GM21381 (cell line): Measurements from ENCODE around the gene ARHGDIG.

ENCODE experiments used
- ATAC-seq: cut with Tn5 transposase; IDR thresholded peaks from one replicate; pipeline ENCODE4 v1.9.1; 2021; ENCODE audit warnings: mild to moderate bottlenecking, moderate library complexity; ENCODE audit not compliant: unreplicated experiment

Gene ARHGDIG

GRCh38 chr16:279531-279930 is 860 bp upstream of the ARHGDIG start:
- no peak for ATAC-seq

GRCh38 chr16:280005-280460 is 358 bp upstream of the ARHGDIG start:
- ATAC-seq = no peak

GRCh38 chr16:280991-281659 is 734 bp downstream of the ARHGDIG start:
- no peak for ATAC-seq

GRCh38 chr16:281660-282255 is 1.4 kb downstream of the ARHGDIG start:
- ATAC-seq = no peak

DNA sequence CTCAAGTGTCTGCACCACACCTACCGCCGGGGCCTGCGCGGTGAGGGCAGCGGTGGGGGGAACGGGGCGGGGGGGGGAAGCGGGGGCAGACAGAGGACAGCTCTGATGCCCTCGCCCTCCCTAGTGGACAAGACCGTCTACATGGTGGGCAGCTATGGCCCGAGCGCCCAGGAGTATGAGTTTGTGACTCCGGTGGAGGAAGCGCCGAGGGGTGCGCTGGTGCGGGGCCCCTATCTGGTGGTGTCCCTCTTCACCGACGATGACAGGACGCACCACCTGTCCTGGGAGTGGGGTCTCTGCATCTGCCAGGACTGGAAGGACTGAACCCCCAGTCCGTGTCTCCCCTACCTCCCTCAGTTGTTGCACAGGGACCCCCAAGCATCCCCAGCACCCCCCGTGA is 2.1 kb downstream of the ARHGDIG start:
- ATAC-seq = no peak

DNA sequence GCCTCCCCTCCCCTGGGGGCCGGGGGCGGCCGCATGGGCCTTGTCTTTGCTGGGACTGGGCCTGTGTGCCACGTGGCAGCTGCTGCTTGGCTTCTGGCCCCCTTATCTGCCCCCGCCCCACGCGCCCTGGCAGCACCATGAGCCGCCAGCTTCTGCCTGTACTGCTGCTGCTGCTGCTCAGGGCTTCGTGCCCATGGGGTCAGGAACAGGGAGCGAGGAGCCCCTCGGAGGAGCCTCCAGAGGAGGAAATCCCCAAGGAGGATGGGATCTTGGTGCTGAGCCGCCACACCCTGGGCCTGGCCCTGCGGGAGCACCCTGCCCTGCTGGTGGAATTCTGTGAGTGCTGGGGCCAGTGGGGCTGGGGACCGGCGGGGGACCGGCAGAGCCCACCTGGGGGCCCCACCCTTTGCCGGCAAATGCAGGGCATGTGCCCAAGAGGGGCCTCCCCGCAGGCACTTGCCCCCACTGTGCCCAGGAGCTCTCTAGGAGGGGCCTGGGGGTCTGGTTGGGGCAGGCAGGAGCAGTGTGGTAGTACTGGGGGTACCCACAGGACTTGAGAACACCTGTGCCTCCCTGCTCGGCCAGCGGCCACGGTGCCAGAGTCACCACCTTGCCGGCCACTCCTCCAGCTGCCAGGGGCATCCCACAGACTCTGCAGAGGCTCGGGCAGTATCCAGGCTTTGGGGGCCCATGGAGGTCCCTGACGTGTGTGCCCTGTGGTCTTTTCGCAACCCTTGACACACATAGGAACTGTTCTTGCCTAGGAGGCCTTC is 2.8 kb downstream of the ARHGDIG start, which contains the start of gene PDIA2:
PDIA2 (plus strand) TSS at position 132 of the 773 bp plus-strand sequence; CDS start at position 138, 6 bp downstream.
- no peak for ATAC-seq

- ATAC-seq = no peak
Observed at GRCh38 chr16:284204-285120, 4.1 kb downstream of the ARHGDIG start.

DNA sequence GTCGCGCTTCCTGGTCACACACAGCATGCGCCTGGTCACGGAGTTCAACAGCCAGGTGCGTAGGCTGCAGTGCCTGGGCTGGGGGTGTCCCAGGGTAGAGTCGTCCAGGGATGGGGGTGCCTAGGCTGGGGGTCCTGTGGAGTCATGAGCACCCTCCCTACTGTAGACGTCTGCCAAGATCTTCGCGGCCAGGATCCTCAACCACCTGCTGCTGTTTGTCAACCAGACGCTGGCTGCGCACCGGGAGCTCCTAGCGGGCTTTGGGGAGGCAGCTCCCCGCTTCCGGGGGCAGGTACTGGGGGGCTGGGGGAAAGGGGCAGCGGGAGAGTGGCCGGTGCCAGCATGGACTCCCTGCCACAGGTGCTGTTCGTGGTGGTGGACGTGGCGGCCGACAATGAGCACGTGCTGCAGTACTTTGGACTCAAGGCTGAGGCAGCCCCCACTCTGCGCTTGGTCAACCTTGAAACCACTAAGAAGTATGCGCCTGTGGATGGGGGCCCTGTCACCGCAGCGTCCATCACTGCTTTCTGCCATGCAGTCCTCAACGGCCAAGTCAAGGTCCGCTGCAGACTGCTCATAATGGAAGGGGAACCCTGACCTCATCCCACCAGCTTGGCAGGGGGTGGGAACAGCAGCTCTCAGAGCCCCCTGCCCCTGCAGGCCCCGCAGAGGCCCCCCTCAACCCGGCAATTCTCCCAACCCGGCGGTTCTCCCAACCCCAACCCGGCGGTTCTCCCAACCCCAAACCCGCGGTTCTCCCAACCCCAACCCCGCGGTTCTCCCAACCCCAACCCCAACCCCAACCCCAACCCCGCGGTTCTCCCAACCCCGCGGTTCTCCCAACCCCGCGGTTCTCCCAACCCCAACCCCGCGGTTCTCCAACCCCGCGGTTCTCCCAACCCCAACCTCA is 5.0 kb downstream of the ARHGDIG start:
- ATAC-seq = no peak

DNA sequence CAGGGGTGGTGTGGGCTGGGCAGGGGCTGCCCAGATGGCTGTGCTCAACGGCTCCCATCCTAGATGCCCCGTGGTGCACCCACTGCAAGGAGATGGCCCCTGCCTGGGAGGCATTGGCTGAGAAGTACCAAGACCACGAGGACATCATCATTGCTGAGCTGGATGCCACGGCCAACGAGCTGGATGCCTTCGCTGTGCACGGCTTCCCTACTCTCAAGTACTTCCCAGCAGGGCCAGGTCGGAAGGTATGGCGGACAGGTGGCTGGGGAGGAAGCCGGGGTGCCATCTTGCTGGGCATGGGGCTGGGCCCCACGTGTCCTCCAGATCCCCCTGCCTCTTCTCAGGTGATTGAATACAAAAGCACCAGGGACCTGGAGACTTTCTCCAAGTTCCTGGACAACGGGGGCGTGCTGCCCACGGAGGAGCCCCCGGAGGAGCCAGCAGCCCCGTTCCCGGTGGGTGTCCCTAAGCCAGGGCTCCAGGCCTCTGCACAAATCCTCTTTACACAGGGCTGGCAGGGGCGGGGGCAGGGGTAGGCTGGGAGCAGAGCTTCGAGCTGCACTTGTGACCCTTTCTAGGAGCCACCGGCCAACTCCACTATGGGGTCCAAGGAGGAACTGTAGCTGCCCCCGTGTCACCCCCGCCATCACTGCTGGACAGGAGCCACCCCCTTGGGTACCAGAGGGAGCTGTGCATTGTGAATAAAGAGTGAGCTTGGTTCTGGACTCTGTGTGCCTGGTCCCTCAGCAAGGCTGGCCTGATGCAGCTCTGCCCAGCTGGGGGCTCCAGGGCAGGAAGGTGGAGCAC is 6.3 kb downstream of the ARHGDIG start:
- ATAC-seq = no peak

- no peak for ATAC-seq
Observed at GRCh38 chr16:287298-287811, 7.0 kb downstream of the ARHGDIG start.

DNA sequence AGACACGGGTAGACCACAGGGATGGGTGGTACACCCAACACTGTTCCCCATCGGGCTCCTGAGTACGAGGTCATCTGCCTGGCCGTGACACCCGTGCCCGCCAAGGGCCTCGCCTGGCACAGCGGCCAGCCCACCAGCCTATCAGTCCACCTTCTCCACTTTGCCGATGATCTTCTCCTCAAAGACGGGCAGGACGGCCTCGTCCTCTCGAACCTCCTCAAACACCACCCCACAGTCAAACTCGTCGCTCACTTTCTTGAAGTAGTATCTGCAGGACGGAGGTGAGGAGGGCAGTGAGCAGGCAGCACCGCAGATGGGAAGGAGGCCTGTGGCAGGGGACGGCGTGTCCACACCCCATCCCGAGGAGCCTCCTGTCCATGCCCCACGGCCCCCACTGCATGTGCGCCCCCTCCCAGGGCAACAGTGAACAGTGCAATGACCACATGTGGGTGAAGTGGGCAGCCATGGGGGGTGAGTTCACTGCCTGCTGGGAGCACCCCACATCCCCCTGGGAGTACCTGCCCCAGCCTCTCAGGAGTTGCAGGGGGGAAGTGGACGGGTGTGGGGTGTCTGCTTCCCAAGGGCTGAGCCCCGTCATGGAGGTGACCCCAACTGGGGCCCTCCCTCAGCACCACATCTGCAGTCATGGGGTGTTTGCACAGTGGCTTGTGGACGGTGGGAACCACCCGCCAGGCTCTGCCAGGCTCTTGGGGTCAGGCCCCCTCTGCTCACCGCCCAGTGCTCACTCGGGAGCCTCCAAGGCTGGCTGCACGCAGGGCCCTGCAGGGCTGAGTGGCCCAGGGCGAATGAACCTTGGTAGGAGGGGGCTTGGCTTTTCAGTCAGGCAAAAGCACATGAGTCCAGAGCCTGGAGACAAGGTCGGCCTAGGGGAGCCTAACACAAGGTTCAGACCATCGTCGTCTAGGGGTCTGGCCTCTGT is 7.9 kb downstream of the ARHGDIG start:
- no peak for ATAC-seq

GRCh38 chr16:289395-289997 is 9.1 kb downstream of the ARHGDIG start:
- no peak for ATAC-seq

DNA sequence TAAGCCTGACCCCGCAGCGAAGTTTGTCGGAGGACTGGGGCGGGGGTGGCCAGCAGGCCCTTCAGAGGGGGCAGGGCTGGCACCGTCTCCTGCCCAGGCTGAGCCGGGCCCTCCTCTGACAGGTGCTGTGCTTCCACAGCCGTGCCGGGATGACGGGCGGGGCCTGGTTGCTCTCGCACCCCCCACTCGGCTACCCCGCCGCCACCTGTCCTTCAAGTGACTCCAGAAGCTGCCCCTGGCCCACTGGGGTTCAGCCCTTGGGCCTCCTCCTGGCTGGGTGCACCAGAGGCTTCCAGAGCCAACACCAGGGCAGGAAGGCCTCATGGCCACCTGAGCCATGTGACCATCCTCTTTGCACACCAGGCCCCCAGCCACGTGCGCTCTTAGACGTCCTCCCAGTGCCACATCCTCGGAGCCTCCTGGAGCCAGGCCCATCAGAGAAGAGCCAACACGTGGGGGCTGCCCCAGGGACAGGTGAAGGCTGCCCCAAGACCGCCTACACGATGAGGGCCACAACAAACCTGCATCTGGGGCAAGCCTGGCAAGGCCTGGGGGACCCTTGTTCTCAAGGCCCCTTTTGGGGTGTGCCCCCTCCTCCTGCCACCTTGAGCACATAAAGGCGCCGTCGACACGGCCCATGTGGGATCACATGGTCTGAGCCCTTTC is 9.8 kb downstream of the ARHGDIG start:
- no peak for ATAC-seq

- no peak for ATAC-seq
Observed at GRCh38 chr16:290681-291405, 10.5 kb downstream of the ARHGDIG start.

DNA sequence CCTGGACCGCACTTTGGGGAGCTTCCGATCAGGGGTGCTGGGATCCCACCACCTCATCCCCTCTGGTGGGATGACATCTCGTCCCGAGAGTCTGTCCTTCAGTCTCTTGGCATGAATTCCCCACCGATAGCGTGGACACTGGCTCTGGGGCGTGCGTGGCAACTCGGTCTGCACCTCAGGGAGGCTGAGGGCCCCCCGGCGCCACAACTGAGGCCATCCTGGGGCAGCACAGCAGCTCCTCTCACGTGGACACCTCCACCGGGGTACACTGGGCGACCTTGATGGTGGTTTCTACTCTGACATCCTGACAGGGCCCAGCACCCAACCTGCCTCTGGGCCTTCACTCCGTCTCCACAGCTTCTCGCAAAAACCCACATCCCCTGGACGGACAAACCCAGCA is 11.1 kb downstream of the ARHGDIG start:
- no peak for ATAC-seq
